ENCODE results near the gene MTHFD2. TPM values are rescaled to one million over a fixed set of nuclear protein-coding genes. Genes with fewer than 3 reads are reported as not detected.

Gene MTHFD2
- total RNA-seq, 4 donors from 2014 or later = 19.1 to 55.4 (median 39.0) TPM

DNA sequence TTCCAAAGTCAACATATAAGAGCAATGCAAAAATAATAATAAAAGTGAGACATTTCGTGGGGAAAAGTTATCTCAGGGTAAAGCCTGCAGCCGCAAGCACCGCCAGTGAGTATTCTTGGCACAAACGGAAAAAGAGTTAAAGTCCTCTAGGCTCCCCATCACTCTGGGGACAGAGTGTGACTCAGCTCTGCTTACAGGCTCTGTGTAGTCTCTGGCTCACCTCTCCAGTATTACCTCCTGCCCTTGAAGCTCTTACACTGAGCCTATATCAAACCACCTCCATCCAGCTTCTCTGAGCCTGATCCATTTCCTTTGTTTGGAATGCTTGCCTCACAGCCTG is 55.5 kb downstream of the MTHFD2 start:
- intact Hi-C loops (cut with DNase I) = no loop called here
- no peak overlapping the region for H3K4me3 ChIP-seq
- H3K4me1 ChIP-seq = no peaks in the 10 kb centered on the region
- H3K27ac ChIP-seq = no peak overlapping the region
- DNase-seq = no peak
- H3K36me3 ChIP-seq = no peaks in the 10 kb centered on the region
- WGBS, 2 donors = 67 to 80% methylated on average over 4 of the region's 4 CpGs
- no peaks in the 10 kb centered on the region for H3K9me3 ChIP-seq
- no peak for TF ChIP-seq POLR2A (IDR thresholded peaks at IDR 0.05)
- TF ChIP-seq, protein P1, sequence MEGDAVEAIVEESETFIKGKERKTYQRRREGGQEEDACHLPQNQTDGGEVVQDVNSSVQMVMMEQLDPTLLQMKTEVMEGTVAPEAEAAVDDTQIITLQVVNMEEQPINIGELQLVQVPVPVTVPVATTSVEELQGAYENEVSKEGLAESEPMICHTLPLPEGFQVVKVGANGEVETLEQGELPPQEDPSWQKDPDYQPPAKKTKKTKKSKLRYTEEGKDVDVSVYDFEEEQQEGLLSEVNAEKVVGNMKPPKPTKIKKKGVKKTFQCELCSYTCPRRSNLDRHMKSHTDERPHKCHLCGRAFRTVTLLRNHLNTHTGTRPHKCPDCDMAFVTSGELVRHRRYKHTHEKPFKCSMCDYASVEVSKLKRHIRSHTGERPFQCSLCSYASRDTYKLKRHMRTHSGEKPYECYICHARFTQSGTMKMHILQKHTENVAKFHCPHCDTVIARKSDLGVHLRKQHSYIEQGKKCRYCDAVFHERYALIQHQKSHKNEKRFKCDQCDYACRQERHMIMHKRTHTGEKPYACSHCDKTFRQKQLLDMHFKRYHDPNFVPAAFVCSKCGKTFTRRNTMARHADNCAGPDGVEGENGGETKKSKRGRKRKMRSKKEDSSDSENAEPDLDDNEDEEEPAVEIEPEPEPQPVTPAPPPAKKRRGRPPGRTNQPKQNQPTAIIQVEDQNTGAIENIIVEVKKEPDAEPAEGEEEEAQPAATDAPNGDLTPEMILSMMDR (IDR thresholded peaks at IDR 0.05) = no peak
- no peaks in the 10 kb centered on the region for H3K27me3 ChIP-seq

DNA sequence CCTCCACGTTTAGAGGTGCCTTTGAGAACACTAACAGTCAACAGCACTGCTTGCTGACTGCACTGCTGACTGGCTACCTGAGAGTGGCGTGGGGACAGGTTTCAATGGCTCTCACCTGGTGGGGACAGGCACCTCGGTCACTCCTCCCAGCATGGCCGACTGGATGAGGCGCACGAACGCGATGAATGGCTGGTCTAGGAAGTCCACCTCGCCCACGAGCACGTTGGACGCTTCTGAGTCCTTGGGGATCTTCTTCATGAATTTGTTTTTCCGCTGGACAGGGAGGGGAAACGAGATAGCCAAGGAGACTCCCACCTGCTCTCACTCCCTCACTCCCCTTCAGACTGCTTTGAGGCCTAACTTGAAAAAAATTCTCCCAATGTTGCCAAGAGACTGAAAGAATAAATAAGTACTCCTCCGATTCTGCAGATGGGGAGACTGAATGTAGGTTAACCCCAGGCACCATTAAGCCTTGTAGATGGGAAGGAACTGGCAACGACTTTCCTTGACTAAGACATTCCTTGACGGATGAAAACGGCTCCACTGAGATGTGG is 57.3 kb downstream of the MTHFD2 start:
- TF ChIP-seq POLR2A (IDR thresholded peaks at IDR 0.05) = no peak
- Histone ChIP-seq H3K36me3 (no peaks in the 10 kb centered on the region), H3K27me3 (no peaks in the 10 kb centered on the region), H3K4me1 (no peaks in the 10 kb centered on the region), H3K9me3 (no peaks in the 10 kb centered on the region), H3K4me3 (no peak overlapping the region), H3K27ac (no peak overlapping the region)
- intact Hi-C loops (cut with DNase I) = no loop called here
- WGBS, 2 donors = 75 to 87% methylated on average over 4 to 17 of the region's 18 CpGs
- DNase-seq = no peak

DNA sequence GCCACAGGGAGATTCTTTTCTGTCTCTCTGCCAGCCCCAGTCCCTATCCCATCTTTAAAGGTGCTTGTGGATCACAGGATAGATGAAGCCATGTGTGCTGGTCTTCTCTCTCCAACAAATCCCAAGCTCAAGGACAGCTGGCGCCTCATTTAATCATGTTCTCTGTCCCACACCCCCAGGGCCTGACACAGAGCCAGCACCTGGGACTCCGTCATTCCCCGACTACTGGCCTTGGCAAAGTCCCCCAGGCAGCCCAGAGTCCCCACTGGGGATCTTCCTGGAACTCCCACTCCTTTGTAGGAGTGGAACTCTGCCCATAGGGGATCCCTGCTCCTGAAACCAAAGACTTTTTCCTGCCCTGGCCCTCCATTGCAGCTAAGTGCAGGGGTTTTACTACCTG is 60.8 kb downstream of the MTHFD2 start:
- no peak for DNase-seq
- peaks cover 0 to 4% (median 0%) of the 10 kb centered on the region in 3 donors for H3K4me1 ChIP-seq
- no peak overlapping the region for H3K4me3 ChIP-seq
- no peaks in the 10 kb centered on the region for H3K9me3 ChIP-seq
- no peak for TF ChIP-seq POLR2A (IDR thresholded peaks at IDR 0.05)
- TF ChIP-seq, protein P1 (IDR thresholded peaks at IDR 0.05) = no peak
- H3K27ac ChIP-seq = no peak overlapping the region
- WGBS, 2 donors = 51 to 53% methylated on average over 3 of the region's 3 CpGs
- H3K36me3 ChIP-seq = no peaks in the 10 kb centered on the region
- intact Hi-C loops (cut with DNase I) = no loop called here
- H3K27me3 ChIP-seq = no peaks in the 10 kb centered on the region

DNA sequence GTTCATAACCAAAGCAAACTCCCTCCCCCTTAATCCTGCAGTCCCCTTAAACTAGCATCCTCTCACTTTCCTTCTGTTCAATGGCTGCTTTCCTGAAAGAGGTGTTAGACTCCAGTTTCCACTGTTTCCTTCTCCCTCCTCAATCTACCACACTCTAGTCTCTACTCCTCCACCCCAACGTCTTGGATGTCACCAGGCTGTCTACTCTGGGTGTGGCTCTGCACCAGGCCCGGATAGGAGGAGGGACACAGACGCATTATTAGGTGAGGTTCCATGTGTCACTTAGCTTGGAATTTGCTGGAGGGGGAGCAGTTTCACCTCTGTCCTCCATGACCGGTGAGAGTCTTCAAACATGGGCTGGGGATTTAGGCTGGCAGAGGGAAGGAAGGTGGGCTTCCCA is 61.3 kb downstream of the MTHFD2 start:
- intact Hi-C loops (cut with DNase I) = no loop called here
- WGBS, 2 donors = 79 to 86% methylated on average over 4 of the region's 4 CpGs
- peaks cover 0 to 4% (median 0%) of the 10 kb centered on the region in 3 donors for H3K4me1 ChIP-seq

DNA sequence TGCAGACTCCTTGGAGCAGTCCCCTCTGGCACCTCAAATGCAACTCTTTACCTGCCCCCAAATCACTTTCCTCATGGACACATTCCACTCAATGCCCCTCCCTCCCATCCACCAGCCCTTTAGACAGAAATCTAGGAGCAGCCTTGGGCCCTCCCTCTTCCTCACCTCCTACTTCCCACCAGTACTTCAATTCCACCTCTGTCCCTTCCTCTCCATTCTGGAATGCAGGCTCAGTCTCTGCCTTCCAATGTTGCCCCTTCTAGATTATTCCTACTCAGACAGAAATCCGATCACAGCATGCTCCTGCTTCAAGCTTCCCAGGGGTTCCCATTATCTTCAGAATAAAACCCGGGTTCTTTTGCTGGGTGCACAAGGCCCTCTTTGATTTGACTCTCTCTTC is 62.1 kb downstream of the MTHFD2 start:
- no peaks in the 10 kb centered on the region for H3K36me3 ChIP-seq
- no peak overlapping the region for H3K4me3 ChIP-seq
- intact Hi-C loops (cut with DNase I) = no loop called here
- H3K4me1 ChIP-seq = peaks cover 0 to 4% (median 0%) of the 10 kb centered on the region in 3 donors
- TF ChIP-seq, protein P1 (IDR thresholded peaks at IDR 0.05) = no peak
- TF ChIP-seq POLR2A (IDR thresholded peaks at IDR 0.05) = no peak
- no peaks in the 10 kb centered on the region for H3K27me3 ChIP-seq
- no peak for DNase-seq
- WGBS, 2 donors = 62 to 67% methylated on average over 2 of the region's 2 CpGs
- no peak overlapping the region for H3K27ac ChIP-seq
- no peaks in the 10 kb centered on the region for H3K9me3 ChIP-seq

More for the DNA sequence above, 61.3 kb downstream of the MTHFD2 start:
- no peaks in the 10 kb centered on the region for H3K36me3 ChIP-seq
- no peak for DNase-seq
- H3K4me3 ChIP-seq = no peak overlapping the region
- H3K27ac ChIP-seq = no peak overlapping the region
- TF ChIP-seq, protein P1 (IDR thresholded peaks at IDR 0.05) = no peak
- no peak for TF ChIP-seq POLR2A (IDR thresholded peaks at IDR 0.05)
- H3K27me3 ChIP-seq = no peaks in the 10 kb centered on the region
- H3K9me3 ChIP-seq = no peaks in the 10 kb centered on the region
